ENCODE results near the gene CLEC11A. TPM values are rescaled to one million over a fixed set of nuclear protein-coding genes. Genes with fewer than 3 reads are reported as not detected.
A peak's percentile ranks its signal among the peaks of the same experiment; 100 is the strongest.

The CLEC11A gene
- polyA plus RNA-seq (2013, experiment 1 of 2; ENCODE audit: insufficient read length): 69.6 TPM
- 41.9 TPM for polyA plus RNA-seq (2013, experiment 2 of 2; ENCODE audit: insufficient read length)

- peak; percentile 89 for DNase-seq
Measured at GRCh38 chr19:50723069-50723468, at the start of gene CLEC11A. Gene CLEC11A (plus strand): TSS chr19:50723364. CDS start chr19:50723526, 162 bp downstream.

GRCh38 chr19:50676625-50677197 is 46.5 kb upstream of the CLEC11A start:
- DNase-seq: no peak

GRCh38 chr19:50677636-50678035 is 45.5 kb upstream of the CLEC11A start:
- DNase-seq: no peak

GRCh38 chr19:50678323-50678722 is 44.8 kb upstream of the CLEC11A start:
- no peak for DNase-seq

GRCh38 chr19:50679177-50680125 is 43.7 kb upstream of the CLEC11A start:
- DNase-seq: peak; percentile 62

- no peak for DNase-seq
Measured at GRCh38 chr19:50686310-50687032, 36.7 kb upstream of the CLEC11A start.

GRCh38 chr19:50688766-50689165 is 34.4 kb upstream of the CLEC11A start:
- no peak for DNase-seq

GRCh38 chr19:50690439-50690838 is 32.7 kb upstream of the CLEC11A start:
- DNase-seq: no peak

GRCh38 chr19:50693064-50693975 is 29.8 kb upstream of the CLEC11A start:
- no peak for DNase-seq

GRCh38 chr19:50694815-50695145 is 28.4 kb upstream of the CLEC11A start:
- no peak for DNase-seq

- DNase-seq: no peak
Measured at GRCh38 chr19:50695251-50696093, 27.7 kb upstream of the CLEC11A start.

- DNase-seq: no peak
Measured at GRCh38 chr19:50696094-50696483, 27.1 kb upstream of the CLEC11A start.

GRCh38 chr19:50697414-50698124 is 25.6 kb upstream of the CLEC11A start:
- no peak for DNase-seq

- DNase-seq: no peak
Measured at GRCh38 chr19:50701367-50701985, 21.7 kb upstream of the CLEC11A start.

- DNase-seq: no peak
Measured at GRCh38 chr19:50702158-50702870, 20.9 kb upstream of the CLEC11A start.

GRCh38 chr19:50702871-50703829 is 20.0 kb upstream of the CLEC11A start:
- no peak for DNase-seq

GRCh38 chr19:50703915-50704796 is 19.0 kb upstream of the CLEC11A start:
- no peak for DNase-seq
